ENCODE data around the gene ROGDI. TPM values are rescaled to one million over a fixed set of nuclear protein-coding genes. Genes with fewer than 3 reads are reported as not detected.
A peak's percentile ranks its signal among the peaks of the same experiment; 100 is the strongest.

Gene ROGDI
- total RNA-seq, 1 donor from 2014 or later: 39.6 TPM

DNA sequence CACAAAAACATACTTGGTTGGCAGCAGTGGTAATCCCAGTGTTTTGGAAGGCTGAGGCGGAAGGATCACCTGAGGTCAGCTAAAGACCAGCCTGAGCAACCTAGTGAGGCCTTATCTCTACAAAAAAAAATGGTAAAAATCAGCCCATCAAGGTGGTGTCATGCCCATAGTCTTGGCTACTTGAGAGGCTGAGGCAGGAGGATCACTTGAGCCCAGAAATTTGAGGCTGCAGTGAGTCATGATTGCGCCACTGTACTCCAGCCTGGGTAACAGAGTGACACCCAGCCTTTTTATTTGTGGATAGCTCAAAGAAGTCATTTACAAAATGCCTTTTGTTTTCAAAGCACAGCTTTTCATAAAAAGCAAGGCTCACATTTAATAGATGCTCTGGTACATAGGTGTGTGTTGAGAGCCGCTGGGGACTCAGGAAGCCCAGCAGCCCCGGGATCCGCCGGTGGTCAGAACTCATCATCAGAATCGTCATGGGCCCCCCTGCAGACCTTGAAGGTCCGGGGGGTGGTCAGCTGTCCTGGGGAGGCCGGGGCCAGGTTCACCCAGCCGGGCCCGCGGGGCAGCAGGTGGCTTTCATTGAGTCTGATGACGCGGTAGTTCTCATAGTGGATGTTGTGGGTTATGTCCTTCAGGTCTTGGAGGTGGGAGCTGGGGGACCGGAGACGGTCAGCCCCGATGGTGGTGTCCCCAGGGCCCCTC is 24.9 kb downstream of the ROGDI start:
- H3K4me3 ChIP-seq (ENCODE audit: low read depth, low read length): no peak overlapping the region
- no peak for DNase-seq (ENCODE audit: low read depth)
- TF ChIP-seq, protein P1, sequence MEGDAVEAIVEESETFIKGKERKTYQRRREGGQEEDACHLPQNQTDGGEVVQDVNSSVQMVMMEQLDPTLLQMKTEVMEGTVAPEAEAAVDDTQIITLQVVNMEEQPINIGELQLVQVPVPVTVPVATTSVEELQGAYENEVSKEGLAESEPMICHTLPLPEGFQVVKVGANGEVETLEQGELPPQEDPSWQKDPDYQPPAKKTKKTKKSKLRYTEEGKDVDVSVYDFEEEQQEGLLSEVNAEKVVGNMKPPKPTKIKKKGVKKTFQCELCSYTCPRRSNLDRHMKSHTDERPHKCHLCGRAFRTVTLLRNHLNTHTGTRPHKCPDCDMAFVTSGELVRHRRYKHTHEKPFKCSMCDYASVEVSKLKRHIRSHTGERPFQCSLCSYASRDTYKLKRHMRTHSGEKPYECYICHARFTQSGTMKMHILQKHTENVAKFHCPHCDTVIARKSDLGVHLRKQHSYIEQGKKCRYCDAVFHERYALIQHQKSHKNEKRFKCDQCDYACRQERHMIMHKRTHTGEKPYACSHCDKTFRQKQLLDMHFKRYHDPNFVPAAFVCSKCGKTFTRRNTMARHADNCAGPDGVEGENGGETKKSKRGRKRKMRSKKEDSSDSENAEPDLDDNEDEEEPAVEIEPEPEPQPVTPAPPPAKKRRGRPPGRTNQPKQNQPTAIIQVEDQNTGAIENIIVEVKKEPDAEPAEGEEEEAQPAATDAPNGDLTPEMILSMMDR (conservative IDR thresholded peaks at IDR 0.05; ENCODE audit: low read depth, low read length): no peak

DNA sequence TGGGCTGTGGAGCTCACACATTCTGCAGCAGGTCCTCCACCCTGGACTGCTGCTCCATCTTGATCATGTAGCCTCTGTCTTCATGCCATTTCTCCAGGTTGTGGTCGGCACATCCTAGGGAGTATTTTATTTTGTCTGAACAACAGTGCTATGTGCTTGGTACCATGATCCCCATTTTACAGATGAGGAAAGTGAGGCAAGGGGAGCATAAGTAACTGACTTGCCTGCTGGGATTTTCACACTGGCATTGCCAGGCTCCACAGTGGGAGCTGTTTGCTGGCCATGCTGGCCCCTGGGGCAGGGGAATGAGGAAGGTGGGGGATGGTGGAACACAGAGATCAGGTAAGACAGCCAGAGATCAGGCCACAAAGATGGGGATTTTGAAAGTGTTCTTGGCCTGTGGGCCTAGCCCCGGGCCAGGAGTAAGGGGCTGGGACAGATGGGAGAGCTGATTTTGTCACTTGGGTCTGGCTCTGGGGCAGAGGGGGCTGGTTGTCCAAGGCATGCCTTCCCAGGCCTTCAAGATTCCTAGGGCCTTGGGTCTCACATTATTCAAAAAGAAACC is 26.2 kb downstream of the ROGDI start:
- DNase-seq (ENCODE audit: low read depth): no peak
- TF ChIP-seq, protein P1 (conservative IDR thresholded peaks at IDR 0.05; ENCODE audit: low read depth, low read length): no peak
- H3K4me3 ChIP-seq (ENCODE audit: low read depth, low read length): no peak overlapping the region

DNA sequence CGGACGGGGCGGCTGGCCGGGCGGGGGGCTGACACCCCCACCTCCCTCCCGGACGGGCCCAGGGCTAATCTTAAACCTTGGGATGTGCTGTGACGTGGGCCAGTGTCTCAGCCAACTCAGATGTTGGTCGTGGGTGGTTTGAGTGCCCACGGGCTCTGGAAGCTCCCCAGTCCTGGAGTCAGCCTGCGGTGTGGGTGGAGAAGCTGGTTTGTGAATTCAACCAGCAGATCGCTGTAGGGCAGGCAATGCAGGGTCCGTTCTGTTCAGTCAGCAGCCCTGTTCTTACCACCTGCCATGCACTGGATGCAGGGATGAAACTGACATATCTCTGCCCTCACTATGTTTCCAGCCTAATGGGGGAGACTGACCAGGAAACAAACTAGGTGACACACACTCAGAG is 27.4 kb downstream of the ROGDI start:
- no peak for DNase-seq (ENCODE audit: low read depth)
- H3K4me3 ChIP-seq (ENCODE audit: low read depth, low read length): no peak overlapping the region
- TF ChIP-seq, protein P1 (conservative IDR thresholded peaks at IDR 0.05; ENCODE audit: low read depth, low read length): no peak

DNA sequence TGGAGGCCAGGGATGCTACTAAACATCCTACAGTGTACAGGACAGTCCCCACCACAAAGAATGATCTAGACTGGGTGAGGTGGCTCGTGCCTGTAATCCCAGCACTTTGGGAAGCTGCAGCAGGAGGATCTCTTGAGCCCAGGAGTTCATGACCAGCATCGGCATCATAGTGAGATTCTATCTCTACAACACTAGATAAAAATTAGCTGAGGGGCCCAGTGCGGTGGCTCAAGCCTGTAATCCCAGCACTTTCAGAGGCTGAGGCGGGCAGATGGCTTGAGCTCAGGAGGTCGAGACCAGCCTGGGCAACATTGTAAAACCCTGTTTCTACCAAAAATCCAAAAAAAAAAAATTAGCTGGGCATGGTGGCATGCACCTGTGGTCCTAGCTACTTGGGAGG is 30.1 kb downstream of the ROGDI start:
- DNase-seq (ENCODE audit: low read depth): no peak
- TF ChIP-seq, protein P1 (conservative IDR thresholded peaks at IDR 0.05; ENCODE audit: low read depth, low read length): no peak
- H3K4me3 ChIP-seq (ENCODE audit: low read depth, low read length): no peak overlapping the region

DNA sequence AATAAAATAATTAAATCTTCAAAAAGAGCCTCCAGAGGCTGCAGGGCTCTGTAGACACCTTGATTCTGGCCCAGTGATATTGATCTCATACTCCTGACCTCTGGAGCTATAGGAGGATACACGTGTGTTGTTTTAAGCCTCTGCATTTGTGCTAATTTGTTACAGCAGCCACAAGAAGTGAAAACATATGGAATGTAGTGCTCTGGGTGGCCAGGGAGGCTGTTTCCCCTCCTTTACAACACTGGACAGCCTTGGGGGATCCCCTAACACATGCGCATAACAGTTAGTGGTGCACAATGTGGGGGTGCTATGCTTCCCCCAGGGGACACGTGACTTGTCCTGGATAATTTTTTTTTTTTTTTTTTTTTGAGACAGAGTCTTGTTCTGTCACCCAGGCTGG is 30.8 kb downstream of the ROGDI start:
- TF ChIP-seq, protein P1 (conservative IDR thresholded peaks at IDR 0.05; ENCODE audit: low read depth, low read length): no peak
- no peak overlapping the region for H3K4me3 ChIP-seq (ENCODE audit: low read depth, low read length)
- no peak for DNase-seq (ENCODE audit: low read depth)

DNA sequence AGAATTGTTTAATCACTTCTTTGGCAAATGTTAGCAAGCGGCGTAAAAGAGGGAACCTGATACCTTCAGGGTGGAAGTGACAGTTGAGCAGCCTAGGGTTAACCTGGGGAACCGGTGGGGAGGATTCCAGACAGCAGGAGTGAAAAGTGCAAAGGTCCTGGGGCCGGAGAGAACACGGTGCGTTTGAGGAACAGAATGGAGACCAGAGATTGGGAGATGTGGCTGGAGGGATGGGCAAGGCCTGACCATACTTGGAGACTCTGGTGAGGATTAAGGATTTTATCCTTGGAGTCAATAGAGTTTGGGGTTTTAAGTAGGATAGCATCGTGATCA is 33.2 kb downstream of the ROGDI start:
- peak overlapping the region; percentile 80 for H3K4me3 ChIP-seq (ENCODE audit: low read depth, low read length)
- DNase-seq (ENCODE audit: low read depth): no peak
- TF ChIP-seq, protein P1 (conservative IDR thresholded peaks at IDR 0.05; ENCODE audit: low read depth, low read length): no peak

Measured in epithelial cell of proximal tubule (primary cell).